GM21447 (cell line): ENCODE data around the gene WDR89.
"Not testable (repeated sequence)": the region's sequence is repeated elsewhere in the genome, so short reads cannot be mapped to it uniquely, and the experiment has no call there.

ENCODE experiments used
- ATAC-seq: cut with Tn5 transposase; IDR thresholded peaks from one replicate; pipeline ENCODE4 v1.9.1; 2021; ENCODE audit not compliant: unreplicated experiment

Gene WDR89

DNA sequence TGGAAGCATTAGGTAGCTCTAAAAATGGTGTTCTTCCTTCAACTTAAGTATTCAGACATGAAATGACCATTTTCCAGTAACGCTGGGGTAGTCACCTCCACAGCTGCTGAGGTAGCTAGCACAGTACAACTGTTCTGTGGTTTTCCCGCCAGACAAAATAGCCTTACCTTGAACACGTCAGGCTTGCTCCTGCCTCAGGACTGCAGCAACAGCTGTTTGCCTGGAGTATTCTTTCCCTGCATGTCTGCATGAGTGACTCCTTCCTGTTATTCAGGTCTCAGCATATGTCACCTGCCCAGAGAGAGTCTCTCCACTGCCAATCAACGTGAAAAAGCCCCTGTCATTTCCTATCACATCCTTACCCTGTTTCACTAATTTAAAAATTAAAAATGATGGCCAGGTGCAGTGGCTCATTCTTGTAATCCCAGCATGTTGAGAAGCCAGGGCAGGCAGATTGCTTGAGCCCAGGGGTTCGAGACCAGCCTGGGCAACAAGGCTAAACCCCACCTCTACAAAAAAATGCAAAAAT is 37.9 kb downstream of the WDR89 start:
- ATAC-seq, result no peak

DNA sequence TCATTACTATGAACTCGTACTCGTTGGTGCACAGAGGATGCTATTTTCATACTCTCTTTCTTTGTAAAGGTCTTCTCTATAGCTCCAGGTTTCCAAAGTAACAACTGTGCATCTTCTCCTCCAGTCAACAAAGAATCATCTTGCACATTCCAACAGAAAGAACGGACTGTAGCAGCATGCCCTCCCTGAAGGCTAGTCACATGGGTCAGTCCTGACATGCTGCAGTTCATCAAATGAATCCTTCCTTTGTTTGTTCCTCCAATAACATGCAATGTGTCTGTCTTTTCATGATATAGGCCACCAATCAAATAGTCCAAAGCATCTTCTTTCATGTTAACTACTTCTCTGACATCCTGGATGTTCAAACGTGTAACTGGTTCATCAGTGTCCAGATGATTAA is 42.9 kb downstream of the WDR89 start:
- no peak for ATAC-seq

DNA sequence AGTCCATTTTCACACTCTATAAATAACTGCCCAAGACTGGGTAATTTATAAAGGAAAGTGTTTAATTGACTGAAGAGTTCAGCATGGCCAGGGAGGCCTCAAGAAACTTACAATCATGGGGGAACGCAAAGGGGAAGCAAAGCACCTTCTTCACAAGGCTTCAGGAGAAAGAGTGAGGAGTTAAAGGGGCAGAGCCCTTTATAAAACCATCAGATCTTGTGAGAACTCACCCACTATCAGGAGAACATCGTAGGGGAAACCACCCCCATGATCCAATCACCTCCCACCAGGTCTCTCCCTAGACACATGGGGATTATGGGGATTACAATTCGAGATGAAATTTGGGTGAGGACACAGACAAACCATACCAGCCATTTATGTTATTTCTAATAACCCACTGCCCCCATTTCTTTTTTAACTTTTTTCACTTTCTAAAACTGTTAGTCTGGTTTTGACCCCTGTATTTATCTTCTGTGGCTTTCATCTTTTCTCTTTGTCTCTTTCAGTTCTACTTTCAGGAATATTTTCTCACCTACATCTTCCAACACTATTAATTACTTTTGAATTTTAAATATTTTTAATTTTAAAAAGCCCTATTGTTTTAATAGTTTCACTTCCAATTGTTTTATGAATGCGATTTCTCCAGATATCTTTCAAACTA is 44.5 kb downstream of the WDR89 start:
- no peak for ATAC-seq

DNA sequence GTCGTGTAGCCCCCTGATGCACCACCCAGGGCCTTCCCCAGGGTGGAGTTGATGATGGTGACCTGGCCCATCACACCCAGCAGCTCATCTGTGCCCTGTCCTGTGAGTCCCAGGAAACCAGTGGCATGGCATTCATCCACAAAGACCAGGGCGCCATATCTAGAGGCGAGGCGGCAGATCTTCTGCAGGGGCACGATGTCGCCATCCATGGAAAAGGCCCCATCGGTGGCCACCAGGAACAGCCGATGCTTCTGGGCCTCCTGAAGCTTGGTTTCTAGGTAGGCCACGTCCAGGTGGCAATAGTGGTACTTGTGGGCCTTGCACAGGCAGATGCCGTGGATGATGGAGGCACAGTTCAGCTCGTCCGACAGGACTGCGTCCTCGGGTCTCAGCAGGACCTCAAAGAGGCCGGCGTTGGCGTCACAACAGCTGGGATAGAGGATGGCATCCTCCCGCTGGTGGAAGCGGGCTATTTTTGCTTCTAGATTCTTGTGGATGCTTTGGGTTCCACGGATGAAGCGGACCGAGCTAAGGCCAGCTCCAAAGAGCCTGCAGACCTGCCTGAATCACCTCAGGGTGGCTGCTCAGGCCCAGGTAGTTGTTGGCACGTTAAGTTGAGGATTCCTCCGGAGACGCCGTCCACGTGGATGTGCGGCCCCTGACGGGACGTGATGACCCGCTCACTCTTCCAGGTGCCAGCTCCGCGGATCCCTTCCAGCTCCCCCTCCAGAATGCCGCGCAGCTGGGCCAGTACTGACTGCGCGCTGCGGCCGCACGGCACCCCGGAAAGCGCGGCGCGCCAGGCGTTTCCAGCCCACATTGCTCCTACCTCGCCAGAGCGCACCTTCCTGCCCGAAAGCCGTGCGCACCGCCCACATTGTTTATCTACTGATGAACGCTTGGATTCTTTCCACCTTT is 47.0 kb downstream of the WDR89 start:
- no peak for ATAC-seq

DNA sequence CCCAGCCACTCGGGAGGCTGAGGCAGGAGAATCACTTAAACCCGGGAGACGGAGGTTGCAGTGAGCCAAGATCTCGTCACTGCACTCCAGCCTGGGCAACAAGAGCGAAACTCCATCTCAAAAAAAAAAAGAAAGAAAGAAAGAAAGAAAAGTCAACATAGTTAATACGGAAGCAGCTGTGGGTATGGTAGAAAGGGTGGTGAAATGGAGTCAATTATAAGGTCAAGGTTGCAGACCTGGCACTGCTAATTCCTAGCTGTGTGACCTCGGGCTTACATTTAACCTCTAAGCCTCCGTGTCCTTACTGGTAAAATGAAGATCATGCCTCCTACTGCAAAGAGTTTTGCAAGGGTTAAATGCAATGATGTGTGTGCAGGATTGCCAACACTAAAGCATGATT is 58.6 kb downstream of the WDR89 start:
- not testable (repeated sequence) for ATAC-seq

DNA sequence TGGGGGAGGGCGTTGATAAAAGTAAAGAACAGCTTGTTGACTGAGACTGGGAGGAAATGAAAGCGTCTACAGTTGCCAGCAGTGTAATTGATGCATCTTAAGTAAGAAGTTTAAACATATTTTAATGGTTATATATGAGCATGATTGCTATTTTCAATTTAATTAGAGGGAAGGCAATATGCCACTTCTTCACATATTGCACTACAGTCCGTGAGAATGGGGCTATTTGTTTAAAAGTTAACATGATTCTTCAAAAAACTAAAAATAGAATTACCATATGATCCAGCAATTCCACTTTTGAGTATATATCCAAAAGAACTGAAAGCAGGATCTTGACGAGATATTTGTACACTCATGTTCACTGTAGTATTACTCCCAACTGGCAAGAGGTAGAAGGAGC is 60.2 kb downstream of the WDR89 start:
- ATAC-seq, result no peak

DNA sequence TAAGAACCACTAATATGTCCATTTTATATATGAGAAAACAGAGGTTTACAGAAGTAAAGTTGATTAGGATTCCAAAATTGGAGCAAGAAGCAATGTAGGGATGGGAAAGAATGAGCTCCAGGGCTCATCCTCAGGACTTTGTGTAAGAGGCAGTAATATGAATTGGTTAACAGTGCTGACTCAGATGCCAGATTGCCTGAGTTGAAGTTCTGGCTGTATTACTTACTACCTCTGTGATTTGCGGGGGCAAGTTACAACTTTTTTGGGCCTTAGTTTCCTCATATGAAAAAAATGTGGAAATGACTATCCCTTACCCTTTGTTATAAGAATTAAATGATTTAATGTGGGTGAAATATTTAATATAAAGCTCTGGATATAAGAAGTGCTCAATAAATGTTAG is 63.4 kb downstream of the WDR89 start:
- ATAC-seq, result no peak

DNA sequence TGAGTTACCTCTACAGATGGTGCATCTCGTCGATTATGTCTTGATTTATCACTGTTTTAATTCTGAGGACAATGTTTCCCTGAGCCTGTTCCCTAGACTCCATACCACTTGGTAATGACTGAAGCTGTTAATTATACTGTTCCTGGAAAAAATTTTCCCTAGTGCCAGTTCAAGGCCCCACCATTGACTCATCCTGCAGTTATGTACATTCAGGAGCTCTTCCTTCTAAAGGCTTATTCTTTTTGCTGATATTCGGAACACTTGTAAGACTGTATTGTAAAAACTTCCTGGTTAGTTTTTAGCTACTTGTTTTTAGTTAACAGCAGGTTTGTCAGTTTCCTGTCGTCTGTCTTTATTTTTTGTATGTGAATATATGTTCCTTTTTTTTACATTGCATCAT is 68.1 kb downstream of the WDR89 start:
- ATAC-seq, result no peak

DNA sequence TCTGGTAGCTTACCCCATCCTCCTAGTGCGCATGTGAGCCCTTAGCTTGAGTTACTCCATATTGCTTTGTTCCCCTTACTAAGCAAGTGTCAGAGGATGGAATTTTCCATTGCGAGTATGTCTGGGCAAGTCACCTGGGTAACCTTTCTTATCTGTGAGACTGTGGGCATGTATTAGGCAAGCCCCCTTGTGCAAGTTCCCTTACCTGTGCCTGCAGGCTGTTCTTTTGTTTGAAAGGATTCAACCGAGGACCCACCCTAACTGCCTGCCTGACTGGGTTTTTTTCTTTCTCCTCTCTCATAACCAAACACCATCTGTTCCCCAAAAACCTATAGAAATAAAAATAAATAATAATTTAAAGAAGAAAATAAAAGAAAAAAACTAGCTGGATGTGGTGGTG is 76.2 kb downstream of the WDR89 start:
- ATAC-seq, result no peak

DNA sequence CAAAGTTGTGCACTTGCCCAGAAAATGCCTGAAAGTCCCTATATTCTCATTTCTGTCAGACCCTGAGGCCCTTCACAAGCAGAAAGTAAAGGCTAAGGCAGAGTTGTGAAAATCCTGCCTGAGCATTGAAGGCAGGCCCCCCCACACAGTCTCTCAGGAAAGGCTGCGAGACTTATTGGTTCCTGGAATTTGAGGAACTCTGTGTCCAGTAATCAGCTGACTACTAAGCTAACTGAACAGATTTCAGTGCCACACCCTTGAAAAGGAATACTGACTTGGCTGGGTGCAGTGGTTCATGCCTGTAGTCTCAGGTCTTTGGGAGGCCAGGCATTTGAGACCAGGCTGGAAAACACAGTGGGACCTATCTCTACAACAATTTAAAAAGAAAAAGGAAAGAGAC is 77.4 kb downstream of the WDR89 start:
- no peak for ATAC-seq

DNA sequence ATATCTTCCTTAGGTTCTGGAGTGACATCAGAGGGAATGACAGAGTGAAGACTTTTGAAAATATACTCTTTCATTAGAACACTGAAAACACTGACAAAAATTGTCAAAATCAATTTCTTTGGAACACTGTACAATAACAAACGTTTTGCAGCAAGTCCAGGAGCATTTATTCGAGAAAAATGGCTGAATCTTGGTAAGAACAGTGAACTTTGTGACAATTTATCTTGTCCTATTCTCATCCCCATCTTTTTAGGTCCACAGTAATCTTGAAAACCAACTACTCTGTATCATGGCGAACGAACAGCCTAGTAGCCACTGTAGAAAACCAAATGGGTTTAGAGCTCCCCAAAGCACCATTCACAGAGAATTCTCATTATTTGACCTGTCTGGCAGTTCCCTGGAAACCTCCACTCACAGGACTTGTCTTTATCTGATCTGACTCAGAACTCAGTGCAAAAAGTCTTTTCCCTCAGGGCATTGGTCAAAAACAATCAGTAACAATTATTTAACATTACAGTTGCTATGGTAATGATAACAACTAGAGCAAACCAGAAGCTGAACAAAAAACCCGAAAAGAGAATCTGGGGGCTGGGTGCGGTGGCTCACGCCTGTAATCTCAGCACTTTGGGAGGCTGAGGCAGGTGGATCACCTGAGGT is 78.2 kb downstream of the WDR89 start:
- no peak for ATAC-seq

DNA sequence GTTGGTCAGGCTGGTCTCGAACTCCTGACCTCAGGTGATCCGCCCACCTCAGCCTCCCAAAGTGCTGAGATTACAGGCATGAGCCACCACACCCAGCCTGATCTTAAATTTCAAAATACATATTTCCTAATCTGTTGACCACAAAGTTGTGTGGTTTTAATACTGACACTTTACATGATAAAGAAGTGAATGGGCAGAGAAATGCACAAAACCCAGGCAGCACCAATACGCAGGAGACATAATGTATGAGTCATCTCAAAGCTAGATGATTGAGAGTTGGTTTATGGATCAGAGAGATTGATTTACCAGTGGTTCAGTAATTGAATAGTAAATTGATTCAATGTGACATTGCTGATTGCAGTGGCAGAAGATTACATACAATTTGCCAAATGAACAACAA is 79.3 kb downstream of the WDR89 start:
- ATAC-seq, result no peak

DNA sequence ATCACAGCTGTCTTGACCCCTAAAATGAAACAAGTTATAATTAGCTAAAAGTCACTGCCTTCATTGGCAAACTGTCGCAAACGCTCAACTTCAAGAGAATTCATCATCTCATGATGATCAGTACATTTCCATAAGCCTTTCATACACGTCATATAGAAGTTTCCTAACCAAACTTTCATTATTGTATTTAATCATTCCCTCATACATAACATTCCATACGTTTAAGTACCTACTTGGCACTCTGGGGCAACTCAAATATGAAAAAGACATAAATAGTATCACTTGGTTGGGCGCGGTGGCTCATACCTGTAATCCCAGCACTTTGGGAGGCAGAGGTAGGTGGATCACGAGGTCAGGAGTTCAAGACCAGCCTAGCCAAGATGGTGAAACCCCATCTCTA is 86.1 kb downstream of the WDR89 start:
- ATAC-seq, result no peak

DNA sequence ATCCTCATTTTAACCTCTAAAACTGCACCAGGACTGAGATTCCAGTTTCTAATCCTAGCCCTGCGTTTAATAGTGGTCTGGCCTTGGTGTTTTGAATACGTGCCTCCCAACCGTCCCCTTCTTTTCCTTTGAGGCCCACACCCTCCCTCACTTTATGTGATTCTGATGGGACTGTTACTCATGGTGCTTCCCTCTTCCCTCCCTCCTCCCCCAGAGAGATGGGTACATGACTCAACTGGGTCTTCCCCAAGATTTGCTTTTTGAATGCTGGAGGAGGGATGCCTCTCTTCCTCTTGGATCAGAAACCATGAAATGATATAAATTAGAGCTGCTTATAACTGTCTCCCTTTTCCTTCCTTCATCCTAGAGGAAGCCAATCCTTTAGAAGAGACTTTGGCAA is 90.3 kb downstream of the WDR89 start:
- no peak for ATAC-seq

DNA sequence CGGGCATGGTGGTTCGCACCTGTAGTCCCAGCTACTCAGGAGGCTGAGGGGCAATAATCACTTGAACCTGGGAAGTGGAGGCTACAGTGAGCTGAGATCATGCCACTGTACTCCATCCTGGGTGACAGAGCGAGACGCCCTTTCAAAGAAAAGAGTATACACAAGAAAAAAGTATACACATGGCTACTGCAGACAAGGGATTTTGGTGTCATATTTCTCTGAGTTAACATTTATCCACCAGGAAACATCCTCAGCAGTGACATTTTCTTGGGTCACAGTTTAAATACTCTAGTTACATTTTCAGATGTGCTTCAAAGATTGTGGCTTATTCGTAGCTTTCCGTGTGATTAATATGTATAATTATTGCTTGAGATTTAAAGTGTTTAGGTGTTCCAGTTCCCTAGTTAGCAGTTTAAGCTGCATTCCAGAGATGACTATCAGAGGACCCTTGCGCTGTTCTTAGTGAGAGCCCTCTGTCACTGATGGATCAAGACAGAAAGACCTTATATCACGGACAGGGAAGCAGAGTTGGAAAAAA is 93.8 kb downstream of the WDR89 start:
- no peak for ATAC-seq
